GM12878 (cell line): ENCODE measurements around the gene INVS.

Experiments used
- EP300 ChIP-seq, 2 experiments: fragments of 150-350 bp in 1 of 2; IDR thresholded peaks; 2 replicates each; pipeline ENCODE4 v1.6.1; 2011 to 2012; ENCODE audit warnings: low read depth in 2 of 2, low read length in 2 of 2, borderline replicate concordance in 1 of 2, improper control_type of control experiment in 1 of 2, inconsistent platforms in 1 of 2; ENCODE audit not compliant: control insufficient read depth in 1 of 2
- RAD21 ChIP-seq: IDR thresholded peaks from 2 replicates; pipeline ENCODE4 v1.6.1; 2011; ENCODE audit warnings: mild to moderate bottlenecking, low read depth, low read length, moderate library complexity; ENCODE audit not compliant: insufficient read depth
- TF ChIP-seq, protein P1 (sequence below): fragments of 450-650 bp; conservative IDR thresholded peaks from 2 replicates; pipeline ENCODE4 v1.6.1; 2017; ENCODE audit warnings: mild to moderate bottlenecking, moderate library complexity
- TF ChIP-seq, protein P2 (sequence below), 3 experiments: IDR thresholded peaks in 2 of 3; conservative IDR thresholded peaks in 1 of 3; 2 replicates each; pipeline ENCODE4 v1.5.1; 2011; ENCODE audit warnings: low read depth in 3 of 3, low read length in 3 of 3, mild to moderate bottlenecking in 3 of 3, control low read depth in 2 of 3, moderate library complexity in 2 of 3, inconsistent platforms in 1 of 3, mixed read lengths in 1 of 3; ENCODE audit not compliant: control insufficient read depth in 2 of 3, insufficient read depth in 1 of 3; ENCODE audit errors: extremely low read depth in 1 of 3

- TF ChIP-seq RAD21 (no peak), EP300 (IDR thresholded peaks at IDR 0.05; ENCODE audit: borderline replicate concordance in 1 of 2, control insufficient read depth in 1 of 2, low read depth in 2 of 2, low read length in 2 of 2) (no peak)
- TF ChIP-seq, protein P1, sequence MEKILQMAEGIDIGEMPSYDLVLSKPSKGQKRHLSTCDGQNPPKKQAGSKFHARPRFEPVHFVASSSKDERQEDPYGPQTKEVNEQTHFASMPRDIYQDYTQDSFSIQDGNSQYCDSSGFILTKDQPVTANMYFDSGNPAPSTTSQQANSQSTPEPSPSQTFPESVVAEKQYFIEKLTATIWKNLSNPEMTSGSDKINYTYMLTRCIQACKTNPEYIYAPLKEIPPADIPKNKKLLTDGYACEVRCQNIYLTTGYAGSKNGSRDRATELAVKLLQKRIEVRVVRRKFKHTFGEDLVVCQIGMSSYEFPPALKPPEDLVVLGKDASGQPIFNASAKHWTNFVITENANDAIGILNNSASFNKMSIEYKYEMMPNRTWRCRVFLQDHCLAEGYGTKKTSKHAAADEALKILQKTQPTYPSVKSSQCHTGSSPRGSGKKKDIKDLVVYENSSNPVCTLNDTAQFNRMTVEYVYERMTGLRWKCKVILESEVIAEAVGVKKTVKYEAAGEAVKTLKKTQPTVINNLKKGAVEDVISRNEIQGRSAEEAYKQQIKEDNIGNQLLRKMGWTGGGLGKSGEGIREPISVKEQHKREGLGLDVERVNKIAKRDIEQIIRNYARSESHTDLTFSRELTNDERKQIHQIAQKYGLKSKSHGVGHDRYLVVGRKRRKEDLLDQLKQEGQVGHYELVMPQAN = no peak
- TF ChIP-seq, protein P2, sequence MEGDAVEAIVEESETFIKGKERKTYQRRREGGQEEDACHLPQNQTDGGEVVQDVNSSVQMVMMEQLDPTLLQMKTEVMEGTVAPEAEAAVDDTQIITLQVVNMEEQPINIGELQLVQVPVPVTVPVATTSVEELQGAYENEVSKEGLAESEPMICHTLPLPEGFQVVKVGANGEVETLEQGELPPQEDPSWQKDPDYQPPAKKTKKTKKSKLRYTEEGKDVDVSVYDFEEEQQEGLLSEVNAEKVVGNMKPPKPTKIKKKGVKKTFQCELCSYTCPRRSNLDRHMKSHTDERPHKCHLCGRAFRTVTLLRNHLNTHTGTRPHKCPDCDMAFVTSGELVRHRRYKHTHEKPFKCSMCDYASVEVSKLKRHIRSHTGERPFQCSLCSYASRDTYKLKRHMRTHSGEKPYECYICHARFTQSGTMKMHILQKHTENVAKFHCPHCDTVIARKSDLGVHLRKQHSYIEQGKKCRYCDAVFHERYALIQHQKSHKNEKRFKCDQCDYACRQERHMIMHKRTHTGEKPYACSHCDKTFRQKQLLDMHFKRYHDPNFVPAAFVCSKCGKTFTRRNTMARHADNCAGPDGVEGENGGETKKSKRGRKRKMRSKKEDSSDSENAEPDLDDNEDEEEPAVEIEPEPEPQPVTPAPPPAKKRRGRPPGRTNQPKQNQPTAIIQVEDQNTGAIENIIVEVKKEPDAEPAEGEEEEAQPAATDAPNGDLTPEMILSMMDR (IDR thresholded peaks at IDR 0.05 in 2 of 3, conservative IDR thresholded peaks at IDR 0.05 in 1 of 3; ENCODE audit: control insufficient read depth in 2 of 3, extremely low read depth in 1 of 3, insufficient read depth in 1 of 3, low read depth in 3 of 3, low read length in 3 of 3) = no peak
Measured at GRCh38 chr9:100190339-100190738, 91.3 kb downstream of the INVS start.
